WERI-Rb-1 (cell line): ENCODE measurements around the gene LRRN3.

Experiments
- DNase-seq: peaks from one replicate; pipeline ENCODE4 v3.0.0-alpha.2; 2020
- H3K27ac ChIP-seq: fragments of 250-450 bp; sonication (Bioruptor Pico); 2 replicates; pipeline ENCODE4 v1.5.1; 2020; ENCODE audit warnings: mild to moderate bottlenecking, moderate library complexity
- H3K27me3 ChIP-seq: fragments of 250-450 bp; sonication (Bioruptor Pico); 2 replicates; pipeline ENCODE4 v1.5.1; 2021; ENCODE audit warnings: mild to moderate bottlenecking, low read depth, moderate library complexity; ENCODE audit not compliant: insufficient read depth, severe bottlenecking
- H3K36me3 ChIP-seq: fragments of 250-450 bp; sonication (Bioruptor Pico); 2 replicates; pipeline ENCODE4 v1.5.1; 2020; ENCODE audit warnings: mild to moderate bottlenecking, moderate library complexity
- H3K4me3 ChIP-seq: 2 replicates; pipeline ENCODE4 v1.5.1; 2011; ENCODE audit warnings: low read depth, mild to moderate bottlenecking, control low read depth, low read length
- H3K9me3 ChIP-seq: fragments of 250-450 bp; sonication (Bioruptor Pico); 2 replicates; pipeline ENCODE4 v1.5.1; 2021; ENCODE audit warnings: mild to moderate bottlenecking, moderate library complexity; ENCODE audit not compliant: severe bottlenecking
- TF ChIP-seq, protein P1 (sequence below): IDR thresholded peaks from 2 replicates; pipeline ENCODE4 v1.5.1; 2011; ENCODE audit warnings: low read depth, mild to moderate bottlenecking, control low read depth, inconsistent platforms, low read length

LRRN3 gene

GRCh38 chr7:111173528-111173927 is 82.6 kb downstream of the LRRN3 start:
- Histone ChIP-seq H3K9me3 (no peaks in the 10 kb centered on the region), H3K4me3 (no peak overlapping the region), H3K27me3 (no peaks in the 10 kb centered on the region), H3K36me3 (no peaks in the 10 kb centered on the region), H3K27ac (no peak overlapping the region)
- TF ChIP-seq, protein P1, sequence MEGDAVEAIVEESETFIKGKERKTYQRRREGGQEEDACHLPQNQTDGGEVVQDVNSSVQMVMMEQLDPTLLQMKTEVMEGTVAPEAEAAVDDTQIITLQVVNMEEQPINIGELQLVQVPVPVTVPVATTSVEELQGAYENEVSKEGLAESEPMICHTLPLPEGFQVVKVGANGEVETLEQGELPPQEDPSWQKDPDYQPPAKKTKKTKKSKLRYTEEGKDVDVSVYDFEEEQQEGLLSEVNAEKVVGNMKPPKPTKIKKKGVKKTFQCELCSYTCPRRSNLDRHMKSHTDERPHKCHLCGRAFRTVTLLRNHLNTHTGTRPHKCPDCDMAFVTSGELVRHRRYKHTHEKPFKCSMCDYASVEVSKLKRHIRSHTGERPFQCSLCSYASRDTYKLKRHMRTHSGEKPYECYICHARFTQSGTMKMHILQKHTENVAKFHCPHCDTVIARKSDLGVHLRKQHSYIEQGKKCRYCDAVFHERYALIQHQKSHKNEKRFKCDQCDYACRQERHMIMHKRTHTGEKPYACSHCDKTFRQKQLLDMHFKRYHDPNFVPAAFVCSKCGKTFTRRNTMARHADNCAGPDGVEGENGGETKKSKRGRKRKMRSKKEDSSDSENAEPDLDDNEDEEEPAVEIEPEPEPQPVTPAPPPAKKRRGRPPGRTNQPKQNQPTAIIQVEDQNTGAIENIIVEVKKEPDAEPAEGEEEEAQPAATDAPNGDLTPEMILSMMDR: no peak
- DNase-seq: no peak

GRCh38 chr7:111173990-111174389 is 83.1 kb downstream of the LRRN3 start:
- Histone ChIP-seq H3K27ac (no peak overlapping the region), H3K36me3 (no peaks in the 10 kb centered on the region), H3K27me3 (no peaks in the 10 kb centered on the region), H3K4me3 (no peak overlapping the region), H3K9me3 (no peaks in the 10 kb centered on the region)
- TF ChIP-seq, protein P1: no peak
- DNase-seq: no peak

GRCh38 chr7:111174510-111174909 is 83.6 kb downstream of the LRRN3 start:
- TF ChIP-seq, protein P1: no peak
- Histone ChIP-seq H3K9me3 (no peaks in the 10 kb centered on the region), H3K27ac (no peak overlapping the region), H3K36me3 (no peaks in the 10 kb centered on the region), H3K4me3 (no peak overlapping the region), H3K27me3 (no peaks in the 10 kb centered on the region)
- DNase-seq: no peak
